NOMO-1 (cell line): ENCODE data around the gene IL5.
A peak's percentile ranks its signal among the peaks of the same experiment; 100 is the strongest.
"Not testable (repeated sequence)": the region's sequence is repeated elsewhere in the genome, so short reads cannot be mapped to it uniquely, and the experiment has no call there.

Source experiments
- DNase-seq, 2 experiments: peaks; one replicate each; lab custom pipeline; 2025; ENCODE audit not compliant: unreplicated experiment in 2 of 2; lab: John Stamatoyannopoulos, UW

Gene IL5

DNA sequence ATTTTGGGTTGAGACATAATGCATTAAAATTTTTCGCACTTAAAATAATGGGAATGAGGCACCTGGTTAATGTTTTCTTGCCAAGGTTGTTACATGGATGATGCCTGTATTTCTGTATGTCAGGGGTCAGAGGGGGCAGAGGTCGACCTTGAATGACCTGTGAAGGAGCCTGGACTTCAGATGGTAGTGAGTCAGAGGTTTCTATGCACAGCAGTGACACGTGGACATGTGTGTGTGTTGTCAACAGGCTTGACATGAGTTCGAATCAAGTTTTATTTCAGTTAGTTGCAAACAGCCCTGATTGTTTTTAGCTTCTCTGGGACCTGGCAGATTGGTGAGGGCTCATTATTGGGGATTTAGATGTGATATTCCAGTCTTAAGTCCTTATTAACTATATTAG, 3.6 kb downstream of the IL5 start:
- DNase-seq: no peak

DNA sequence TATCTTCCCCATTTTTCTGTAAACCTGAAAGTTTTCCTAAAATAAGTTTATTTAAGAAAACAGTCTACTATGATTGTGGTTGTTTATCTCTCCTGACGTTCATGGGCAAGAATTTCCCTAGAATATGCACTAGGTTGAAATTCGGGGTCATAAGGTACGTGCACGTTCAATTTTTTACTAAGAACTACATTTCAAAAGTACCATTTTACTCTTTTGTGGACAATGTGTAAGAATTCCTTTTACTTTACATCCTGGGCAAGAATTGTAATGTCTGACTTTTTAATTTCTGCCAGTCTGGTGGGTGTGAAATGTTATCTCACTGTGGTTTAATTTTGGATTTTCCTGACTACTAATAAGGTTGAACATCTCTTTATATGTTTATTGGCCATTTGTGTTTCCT, 12.4 kb downstream of the IL5 start:
- DNase-seq: no peak

DNA sequence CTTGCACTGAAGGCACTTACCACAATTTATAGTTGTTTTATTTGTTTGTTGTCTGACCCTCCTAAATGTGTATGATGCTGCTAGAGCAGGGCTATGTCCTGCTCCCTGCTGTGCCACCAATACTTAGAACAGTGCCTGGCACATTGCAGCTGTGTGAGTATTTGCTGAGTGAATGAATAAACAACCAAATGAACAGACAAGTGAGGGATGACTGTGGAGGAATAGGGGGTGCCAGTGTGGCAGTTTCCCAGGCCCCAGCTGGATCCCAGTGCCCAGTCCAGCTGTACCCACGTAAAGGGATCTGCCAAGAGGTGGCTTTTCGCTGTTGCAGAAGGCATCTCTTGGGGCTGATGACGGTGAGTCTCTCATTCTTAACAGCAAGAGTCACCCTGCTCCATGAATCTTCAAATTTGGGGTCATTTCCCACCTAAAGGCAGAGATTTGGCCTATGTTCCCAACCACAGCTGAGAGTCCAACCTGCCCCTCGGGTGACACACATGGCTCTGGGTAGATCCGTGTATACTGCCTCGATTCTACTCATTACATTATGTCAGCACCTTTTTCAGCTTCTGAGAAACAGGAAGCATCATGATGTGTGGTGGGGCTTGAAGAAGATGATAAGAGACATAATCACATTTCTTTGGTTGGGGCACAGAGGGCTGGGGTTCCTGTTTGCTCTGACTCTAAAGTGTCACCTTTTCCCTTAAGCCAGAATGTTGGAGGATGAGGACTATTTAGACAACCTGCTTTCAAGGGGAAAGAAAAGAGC, 14.3 kb downstream of the IL5 start:
- DNase-seq: no peak

DNA sequence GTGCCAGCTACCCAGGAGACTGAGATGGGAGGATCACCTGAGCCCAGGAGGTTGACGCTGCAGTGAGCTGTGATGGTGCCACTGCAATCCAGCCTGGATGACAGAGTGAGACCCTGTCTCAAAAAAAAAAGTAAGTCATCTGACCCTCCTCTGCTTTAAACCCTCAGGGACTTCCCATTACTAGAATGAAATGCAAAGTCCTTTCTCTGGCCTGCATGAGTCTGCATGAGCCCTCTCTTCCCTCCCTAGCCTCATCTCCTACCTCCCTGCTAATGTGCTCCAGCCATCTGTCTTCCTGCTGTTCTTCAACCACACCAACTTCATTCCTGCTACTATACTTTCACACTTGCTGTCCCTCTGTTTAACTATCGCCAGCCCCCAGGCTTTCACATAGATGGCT, 15.3 kb downstream of the IL5 start:
- no peak for DNase-seq

DNA sequence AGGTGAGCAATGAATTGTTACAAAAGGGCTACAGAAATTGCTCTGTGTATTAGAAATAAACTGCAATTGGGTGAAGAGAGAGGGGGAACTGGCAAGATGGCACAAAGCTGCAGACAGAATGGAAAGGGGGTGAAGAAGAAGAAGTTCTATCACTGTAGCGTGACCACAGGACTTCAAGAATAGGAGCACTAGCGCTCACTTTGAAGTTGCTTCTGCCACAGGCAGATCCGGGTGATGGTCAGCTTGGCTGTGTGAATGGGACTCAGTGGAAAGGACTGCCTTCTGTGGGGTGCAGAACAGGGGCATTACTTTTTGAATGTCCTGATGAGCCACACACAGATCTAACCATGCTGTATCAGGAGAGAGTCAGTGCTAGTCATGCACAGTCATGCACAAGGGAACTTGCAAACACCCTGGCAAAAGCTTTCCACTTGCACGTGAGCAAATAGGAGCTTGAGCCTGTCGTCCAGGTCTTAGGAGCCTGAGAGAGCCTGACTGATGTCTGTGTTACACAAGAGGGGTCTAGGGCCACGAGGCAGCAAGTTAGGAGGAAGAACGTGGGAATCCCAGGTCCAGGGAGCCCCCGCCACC, 16.3 kb downstream of the IL5 start:
- DNase-seq: peak in 1 of 2 experiments; percentile 30

DNA sequence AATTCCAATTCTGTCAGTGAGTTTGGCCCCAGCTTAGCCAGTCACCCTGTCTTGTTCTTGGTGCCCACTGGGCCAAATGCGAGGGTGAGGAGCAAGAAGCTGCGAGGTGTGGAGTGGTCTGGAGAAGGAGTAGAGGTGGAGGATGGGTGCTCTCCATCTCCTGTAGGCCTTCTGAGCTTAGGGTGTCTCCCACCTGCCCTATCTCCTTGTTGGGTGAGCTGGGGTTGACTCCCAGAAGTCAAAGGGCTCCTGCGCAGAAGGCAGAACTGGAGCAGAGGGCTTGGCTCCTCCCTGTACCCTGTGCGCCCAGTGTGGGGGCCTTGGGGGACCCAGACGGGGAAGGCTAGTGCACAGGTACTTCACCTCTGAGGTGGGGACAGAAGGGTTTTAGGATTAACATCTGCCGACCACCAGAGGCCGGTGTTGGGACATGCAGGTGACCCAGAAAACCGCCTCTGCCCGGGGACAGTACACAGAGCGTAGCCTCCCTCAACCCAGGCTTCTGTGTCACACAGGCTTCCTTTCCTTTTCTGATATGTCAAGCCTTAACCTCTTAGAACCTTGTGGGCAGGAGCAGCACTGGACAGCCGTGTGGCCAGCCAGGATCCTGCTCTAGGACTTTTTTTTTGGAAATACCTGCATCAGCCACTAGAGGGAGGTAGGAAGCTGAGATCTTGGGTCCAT, 16.9 kb downstream of the IL5 start:
- peak; percentile 6 to 35 for DNase-seq

DNA sequence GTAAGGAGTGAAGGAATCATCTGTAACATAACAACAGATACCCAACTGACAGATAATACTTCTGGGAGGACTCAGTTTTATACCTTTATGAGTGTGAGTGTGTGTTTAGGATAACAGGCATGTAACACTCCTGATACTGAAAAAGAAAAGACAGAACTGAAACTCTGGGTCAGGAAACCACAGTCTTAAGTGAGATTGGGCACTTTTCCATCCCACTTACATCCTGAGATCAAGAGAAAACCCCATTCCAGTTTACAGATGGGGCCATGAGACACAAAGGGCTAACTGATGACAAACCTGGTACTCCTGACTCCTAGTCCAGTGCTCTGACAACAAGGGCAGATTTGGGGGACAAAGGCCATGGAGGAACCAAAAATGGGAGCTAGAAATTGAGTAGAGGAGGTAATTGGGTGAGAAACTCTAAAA, 18.0 kb downstream of the IL5 start:
- DNase-seq: peak in 1 of 2 experiments; percentile 69

DNA sequence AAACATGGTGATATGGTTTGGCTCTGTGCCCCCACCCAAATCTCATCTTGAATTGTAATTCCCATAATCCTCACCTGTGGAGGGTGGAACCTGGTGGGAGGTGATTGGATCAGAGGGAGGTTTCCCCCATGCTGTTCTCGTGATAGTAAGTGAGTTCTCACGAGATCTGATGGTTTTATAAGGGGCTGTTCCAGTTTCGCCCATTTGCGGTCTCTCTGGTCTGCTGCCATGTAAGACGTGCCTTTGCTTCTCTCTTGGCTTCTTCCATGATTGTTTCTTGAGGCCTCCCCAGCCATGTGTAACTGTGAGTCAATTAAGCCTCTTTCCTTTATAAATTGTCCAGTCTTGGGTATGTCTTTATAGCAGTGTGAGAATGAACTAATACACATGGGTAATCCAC, 18.4 kb downstream of the IL5 start:
- DNase-seq: not testable (repeated sequence)

DNA sequence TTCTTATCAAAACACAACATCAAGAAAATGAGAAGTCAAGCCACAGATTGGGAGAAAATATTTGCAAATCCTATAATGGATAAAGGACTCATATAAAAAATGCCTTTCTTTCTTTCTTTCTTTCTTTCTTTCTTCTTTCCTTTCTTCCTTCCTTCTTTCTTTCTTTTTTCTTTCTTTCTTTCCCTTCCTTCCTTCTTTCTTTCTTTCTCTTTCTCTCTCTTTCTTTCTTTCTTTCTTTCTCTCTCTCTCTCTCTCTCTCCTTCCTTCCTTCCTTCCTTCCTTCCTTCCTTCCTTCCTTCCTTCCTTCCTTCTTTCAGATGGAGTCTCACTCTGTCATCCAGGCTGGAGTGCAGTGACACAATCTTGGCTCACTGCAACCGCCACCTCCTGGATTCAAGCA, 21.3 kb downstream of the IL5 start:
- not testable (repeated sequence) for DNase-seq

DNA sequence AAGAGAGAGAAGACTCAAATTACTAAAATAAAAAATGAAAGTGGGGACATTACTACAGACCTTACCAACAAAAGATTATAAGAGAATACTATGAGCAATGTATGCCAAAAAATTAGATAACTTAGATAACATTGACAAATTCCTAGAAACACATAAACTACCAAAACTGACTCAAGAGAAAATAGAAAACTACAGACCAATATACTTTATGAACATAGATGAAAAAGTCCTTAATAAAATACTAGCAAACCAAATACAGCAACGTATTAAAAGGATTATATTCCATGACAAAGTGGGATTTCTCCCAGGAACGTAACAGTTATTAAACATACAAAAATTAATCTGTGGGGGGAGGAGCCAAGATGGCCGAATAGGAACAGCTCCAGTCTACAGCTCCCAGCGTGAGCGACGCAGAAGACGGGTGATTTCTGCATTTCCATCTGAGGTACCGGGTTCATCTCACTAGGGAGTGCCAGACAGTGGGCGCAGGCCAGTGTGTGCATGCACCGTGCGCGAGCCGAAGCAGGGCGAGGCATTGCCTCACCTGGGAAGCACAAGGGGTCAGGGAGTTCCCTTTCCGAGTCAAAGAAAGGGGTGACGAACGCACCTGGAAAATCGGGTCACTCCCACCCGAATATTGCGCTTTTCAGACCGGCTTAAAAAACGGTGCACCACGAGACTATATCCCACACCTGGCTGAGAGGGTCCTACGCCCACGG, 29.5 kb downstream of the IL5 start:
- not testable (repeated sequence) for DNase-seq

DNA sequence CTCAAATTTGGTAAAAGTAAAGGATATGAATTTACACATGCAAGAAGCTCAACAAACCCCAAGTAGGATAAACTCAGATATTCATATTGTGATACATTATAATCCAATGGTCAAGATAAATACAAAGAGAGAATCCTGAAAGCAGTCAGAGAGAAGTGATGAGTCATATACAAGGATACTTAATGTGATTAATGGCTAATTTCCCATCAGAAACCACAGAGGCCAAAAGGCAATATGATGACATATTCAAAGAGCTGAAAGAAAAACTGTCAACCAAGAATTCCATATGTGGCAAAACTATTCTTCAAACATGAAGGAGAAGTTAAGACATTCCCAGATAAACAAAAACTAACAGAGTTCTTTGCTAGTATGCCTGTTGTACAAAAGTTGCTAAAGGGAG, 33.2 kb downstream of the IL5 start:
- DNase-seq: no peak

DNA sequence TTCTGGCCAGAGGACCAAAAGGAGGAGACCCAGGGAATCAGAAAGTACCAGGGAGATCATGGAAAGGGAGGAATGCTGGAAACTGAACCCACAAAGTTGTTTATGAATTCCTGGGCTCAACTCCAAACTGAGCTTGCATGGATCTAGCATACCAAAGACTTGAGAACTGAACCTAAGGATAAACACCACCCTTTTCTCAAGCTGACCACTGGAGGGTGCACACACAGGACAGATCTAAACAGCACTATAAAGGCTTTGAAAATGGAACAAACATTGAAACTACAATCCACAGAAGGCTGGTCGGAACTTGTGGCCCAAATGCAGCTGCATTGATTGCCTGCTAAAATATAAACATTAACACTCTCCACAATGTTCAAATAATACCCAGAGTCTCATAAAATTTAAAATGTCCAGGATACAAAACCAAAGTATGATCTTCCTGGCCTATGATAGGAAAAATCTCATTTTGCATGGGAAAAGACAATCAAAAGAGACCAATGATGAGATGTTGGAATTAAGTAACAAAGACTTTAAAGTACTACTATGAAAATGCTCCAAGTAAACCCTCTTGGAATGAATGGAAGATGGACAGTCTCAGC, 37.1 kb downstream of the IL5 start:
- DNase-seq: peak in 1 of 2 experiments; percentile 42

DNA sequence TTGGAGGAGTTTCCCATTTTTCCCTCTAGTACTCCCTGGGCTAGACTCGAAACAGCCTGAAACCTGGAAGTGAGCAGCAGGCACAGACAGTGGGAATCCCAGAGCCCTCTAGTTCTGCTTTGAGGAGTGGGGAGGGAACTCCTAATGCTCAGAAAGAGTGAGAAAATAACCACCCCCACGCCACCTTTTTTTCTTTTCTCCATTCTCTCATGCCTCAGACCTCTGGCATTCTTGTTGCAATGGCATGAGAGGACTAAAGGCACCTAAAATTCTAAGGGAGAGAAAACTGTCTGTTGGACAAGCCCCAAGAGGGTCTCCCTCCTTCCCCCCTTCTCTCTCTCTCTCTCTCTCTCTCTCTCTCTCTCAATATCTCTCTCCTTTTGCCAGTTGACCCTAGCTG, 37.7 kb downstream of the IL5 start:
- no peak for DNase-seq

DNA sequence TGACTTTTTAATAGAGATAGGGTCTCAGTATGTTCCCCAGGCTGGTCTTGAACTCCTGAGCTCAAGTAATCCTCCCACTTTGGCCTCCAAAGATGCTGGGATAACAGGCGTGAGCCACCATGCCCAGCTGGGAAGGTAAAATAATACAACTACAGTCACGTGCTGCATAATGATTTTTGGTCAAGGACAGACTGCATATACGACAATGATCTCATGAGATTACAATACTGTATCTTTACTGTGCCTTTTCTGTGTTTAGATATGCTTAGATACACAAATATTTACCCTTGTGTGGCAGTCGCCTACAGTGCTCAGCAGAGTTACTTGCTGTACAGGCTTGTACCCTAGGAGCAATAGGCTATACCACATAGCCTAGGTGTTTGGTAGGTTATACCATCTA, 38.6 kb downstream of the IL5 start:
- no peak for DNase-seq

DNA sequence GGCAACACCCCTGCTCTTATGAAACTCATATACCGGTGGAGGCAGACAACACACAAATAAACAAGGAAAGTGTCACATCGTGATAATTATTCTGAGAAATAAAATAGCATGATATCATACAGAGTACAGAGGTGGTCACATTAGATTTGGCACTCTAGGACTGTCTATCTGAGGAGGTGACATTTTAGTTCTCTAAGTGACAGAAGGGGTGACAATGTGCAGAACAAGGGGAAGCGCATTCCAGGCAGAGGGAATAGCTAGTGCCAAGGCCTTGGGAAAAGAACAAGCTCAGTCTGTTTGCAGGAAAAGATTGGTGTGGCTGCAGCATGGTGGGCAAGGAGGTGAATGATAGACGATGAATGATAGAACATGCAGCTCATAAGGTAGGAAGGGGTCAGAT, 40.1 kb downstream of the IL5 start:
- DNase-seq: no peak

DNA sequence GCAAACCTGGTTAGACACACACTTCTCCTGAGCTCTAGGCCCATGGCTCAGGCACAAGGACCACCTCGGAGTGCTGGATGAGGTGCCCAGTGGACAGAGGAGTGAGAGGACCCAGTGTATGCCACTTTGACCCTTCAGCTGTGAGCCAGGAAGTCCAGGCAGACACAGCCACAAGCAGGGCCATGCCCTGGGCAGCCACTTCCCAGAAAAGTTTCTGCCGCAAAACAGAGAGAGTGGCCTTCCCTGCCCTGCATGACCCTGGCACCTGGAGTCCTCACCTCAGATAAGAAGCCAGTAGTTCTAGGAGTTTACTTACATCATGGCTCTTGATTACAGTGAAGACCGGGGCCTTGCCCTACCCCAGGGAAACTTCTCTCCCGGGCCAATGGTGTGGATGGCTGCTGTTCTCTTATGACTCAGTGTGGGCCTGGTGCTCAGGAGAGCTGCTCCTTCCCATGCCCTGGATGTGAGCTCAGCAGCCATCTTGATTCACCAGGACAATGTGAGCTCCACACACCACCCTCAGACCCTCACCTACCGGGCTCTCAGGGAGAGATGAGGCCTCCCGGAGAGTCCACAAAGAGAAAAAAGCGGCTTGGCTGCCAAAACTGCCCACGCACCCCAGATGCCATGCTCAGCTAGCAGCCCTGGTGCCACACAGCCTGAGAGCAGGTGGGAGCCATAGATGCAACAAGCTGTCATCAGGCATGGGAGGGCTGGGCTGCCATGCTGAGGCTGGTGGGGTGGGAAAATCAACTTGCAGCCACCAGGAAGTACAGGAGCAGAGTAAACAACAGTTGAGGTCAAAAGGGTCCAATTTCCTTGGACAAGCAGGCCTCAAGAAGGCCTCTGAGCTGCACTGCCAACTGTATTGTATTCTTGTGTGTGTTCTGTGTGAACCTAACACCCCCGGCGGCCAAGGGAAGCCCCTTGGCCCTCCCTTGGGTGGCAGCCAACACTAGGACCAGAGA, 41.1 kb downstream of the IL5 start:
- DNase-seq: no peak

DNA sequence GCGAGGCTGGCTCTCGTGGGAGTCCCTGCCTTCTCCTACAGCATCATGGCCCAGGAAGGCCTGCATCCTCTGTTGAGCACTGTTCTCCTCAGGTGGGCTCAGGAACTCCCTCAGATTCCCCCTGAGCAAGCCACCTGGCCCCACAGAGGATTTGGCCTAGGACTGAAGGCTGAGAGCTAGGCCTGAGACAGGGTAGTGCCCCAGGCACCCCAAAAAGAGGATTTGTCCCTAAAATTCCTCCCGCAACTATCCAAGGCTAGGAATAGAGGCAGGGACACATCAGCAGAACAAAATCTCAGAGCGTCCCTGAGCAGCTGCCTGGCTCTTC, 41.7 kb downstream of the IL5 start:
- no peak for DNase-seq

DNA sequence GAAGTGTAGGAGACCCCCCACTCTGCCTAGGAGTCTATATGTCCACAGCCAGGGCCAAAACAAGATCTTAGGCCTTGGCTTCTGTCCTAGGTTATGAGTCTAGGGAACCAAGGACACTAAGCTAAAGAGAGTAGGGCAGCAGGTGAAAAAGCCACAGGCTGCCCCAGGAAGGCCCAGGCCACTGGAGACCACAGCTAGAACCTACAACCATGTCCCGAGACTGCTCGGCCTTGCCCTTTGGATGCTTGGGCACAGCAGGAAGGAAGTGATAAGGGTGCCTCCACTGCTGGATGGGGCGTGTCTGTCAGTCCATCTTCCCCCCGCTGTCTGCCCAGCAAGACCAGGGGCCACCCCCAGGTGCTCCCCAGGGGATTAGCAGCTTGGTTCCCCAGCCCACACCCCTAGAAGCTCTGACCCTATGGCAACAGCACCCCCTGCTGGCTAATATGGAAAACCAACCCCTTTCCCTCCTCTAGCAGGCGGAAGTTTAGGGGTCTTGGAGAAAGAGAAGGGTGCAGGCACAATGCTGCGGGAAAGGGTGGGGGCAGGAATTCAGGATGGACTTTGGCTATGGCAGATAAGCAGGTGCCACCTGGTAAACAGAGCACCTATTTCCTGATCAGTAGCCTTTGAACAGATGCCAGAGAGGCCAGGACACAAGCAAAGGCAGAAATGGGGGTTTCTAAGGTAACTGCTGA, 42.2 kb downstream of the IL5 start:
- DNase-seq: peak; percentile 59 to 63

DNA sequence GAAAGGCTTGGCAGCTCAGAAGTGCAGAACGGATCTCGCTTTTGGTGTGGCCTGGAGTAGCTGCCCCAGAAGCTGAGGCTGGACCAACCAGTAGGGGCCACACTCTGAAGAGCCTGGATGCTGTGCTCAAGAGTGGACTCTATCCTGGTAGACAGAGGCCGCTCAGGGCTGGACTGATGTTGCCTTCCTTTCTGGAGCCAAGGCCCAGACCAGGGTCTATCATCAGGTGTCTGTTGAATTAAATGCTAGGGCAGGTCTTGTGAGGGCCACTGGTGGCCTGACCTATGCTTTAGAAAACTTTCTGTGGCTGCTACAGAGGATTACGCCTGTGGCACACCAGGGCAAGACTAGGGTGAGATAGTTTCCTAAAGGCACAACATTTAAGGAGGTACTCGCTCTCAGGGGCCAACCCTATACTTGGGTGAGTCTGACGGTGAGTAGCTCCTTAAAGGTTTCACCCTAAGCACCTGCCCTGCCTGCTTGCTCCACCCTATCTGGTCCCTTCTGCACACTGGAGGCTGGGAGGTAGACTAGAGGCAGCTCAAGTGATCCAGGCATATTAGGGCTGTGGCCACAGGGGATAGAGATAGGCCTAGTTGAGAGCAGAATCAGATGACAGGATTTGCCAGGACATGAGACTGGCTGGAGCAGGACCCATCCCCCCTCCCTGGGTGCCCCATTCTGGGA, 42.9 kb downstream of the IL5 start:
- no peak for DNase-seq
